BJ (cell line): Measurements from ENCODE around the gene C3. TPM values are rescaled to one million over a fixed set of nuclear protein-coding genes. Genes with fewer than 3 reads are reported as not detected.

Experiments used
- CTCF ChIA-PET: fragments of 350-600 bp; formaldehyde crosslinking; extraction: SDS; loops from one replicate; lab custom pipeline; 2021; ENCODE audit warnings: antibody characterized with exemption, inconsistent platforms; lab: Yijun Ruan, JAX
- POLR2A ChIA-PET: fragments of 300-600 bp; sonication (Branson Sonifier 250); formaldehyde crosslinking; extraction: SDS; loops from one replicate; lab custom pipeline; 2021; ENCODE audit warnings: antibody characterized with exemption; lab: Charles Lee
- DNase-seq: peaks from one replicate; pipeline ENCODE4 v3.0.0-alpha.2; 2011; ENCODE audit warnings: low read depth
- H3K27me3 ChIP-seq: 2 replicates; pipeline ENCODE4 v1.6.0; 2011; ENCODE audit warnings: low read length; ENCODE audit not compliant: control insufficient read depth, insufficient read depth
- H3K36me3 ChIP-seq: 2 replicates; pipeline ENCODE4 v1.5.1; 2011; ENCODE audit warnings: low read length; ENCODE audit not compliant: control insufficient read depth, insufficient read depth
- H3K4me3 ChIP-seq: 2 replicates; pipeline ENCODE4 v1.5.1; 2011; ENCODE audit warnings: low read depth, mild to moderate bottlenecking, control low read depth, low read length
- polyA plus RNA-seq: library from polyadenylated mRNA; depleted of rRNA; stranded (reverse); fragments of >200 nt; gene quantifications from 2 replicates; pipeline ENCODE4 v1.2.3, GENCODE V29; 2011
- TF ChIP-seq, protein P1 (sequence below): IDR thresholded peaks from 2 replicates; pipeline ENCODE4 v1.5.1; 2011; ENCODE audit warnings: low read depth, mild to moderate bottlenecking, control low read depth, inconsistent platforms, low read length, moderate library complexity; ENCODE audit not compliant: insufficient read depth

The C3 gene
- polyA plus RNA-seq, 1 experiment: 14.7 TPM

DNA sequence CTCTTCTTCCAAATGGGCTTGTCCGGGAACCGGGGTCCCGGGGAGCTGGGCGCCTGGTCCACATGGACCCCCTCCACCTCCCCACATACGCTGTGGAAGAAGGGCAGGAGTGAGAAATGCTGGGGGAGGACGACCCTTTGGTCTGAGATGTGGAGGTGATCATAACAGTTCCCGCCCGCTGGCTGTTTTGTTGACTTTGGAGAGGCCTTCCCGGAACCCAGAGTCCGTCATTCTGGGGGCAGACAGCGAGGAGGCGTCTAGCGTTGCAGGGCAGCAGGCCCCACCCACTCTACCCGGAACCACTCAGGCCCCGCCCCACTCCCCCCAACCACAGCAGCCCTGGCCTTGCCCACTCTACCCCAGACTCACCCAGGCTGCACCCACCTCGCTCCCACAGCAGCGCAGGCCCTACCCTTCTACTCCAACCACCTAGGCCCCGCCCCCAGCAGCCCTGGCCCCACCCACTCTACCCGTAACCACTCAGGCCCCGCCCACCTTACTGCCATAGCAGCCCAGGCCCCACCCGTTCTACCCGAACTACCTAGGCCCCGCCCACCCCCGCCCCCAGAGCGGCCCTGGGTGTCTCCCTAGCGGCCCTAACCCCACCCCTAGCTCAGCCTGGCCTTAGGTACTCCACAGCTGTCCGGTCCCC, 9.8 kb upstream of the C3 start:
- Histone ChIP-seq H3K4me3 (no peak overlapping the region), H3K36me3 (peaks cover 13% of the 10 kb centered on the region), H3K27me3 (no peaks in the 10 kb centered on the region)
- DNase-seq: no peak
- CTCF ChIA-PET: no interaction called here
- TF ChIP-seq, protein P1, sequence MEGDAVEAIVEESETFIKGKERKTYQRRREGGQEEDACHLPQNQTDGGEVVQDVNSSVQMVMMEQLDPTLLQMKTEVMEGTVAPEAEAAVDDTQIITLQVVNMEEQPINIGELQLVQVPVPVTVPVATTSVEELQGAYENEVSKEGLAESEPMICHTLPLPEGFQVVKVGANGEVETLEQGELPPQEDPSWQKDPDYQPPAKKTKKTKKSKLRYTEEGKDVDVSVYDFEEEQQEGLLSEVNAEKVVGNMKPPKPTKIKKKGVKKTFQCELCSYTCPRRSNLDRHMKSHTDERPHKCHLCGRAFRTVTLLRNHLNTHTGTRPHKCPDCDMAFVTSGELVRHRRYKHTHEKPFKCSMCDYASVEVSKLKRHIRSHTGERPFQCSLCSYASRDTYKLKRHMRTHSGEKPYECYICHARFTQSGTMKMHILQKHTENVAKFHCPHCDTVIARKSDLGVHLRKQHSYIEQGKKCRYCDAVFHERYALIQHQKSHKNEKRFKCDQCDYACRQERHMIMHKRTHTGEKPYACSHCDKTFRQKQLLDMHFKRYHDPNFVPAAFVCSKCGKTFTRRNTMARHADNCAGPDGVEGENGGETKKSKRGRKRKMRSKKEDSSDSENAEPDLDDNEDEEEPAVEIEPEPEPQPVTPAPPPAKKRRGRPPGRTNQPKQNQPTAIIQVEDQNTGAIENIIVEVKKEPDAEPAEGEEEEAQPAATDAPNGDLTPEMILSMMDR: no peak
- POLR2A ChIA-PET: no interaction called here

DNA sequence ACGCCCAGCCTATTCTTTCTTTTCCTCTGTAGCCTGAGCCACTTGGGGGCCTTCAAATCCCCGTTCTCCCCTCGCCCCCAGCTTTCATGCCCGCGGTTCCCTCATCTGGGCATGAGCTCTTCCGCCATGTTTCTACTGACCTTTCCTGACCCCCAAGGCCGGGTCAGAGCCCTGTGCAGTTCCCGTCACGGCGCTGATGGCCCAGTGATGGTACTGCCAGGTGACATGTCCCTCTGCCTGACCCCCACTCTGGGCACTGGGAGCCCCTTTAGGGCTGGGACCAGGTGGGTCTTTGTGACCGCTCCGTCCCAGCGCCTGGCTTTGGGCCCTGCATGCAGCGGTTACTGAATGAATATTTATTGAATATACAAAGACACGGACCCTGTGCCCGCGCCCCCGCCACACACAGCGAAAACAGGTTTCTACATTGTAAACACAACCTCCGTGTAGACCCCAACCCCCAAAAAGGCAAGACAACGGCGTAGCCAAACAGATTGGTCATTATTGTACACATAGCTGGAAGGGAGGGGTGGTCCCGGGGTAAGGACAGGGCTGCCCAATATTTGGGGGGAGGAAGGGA, 9.2 kb upstream of the C3 start:
- no peaks in the 10 kb centered on the region for H3K27me3 ChIP-seq
- POLR2A ChIA-PET: no interaction called here
- H3K4me3 ChIP-seq: no peak overlapping the region
- no peak for DNase-seq
- TF ChIP-seq, protein P1: no peak
- CTCF ChIA-PET: interaction anchor here (1.3 kb wide), 1 partner anchor 8 kb away, joined by 4 read pairs; the partner anchor contains the start of gene GPR108
- peaks cover 13% of the 10 kb centered on the region for H3K36me3 ChIP-seq

DNA sequence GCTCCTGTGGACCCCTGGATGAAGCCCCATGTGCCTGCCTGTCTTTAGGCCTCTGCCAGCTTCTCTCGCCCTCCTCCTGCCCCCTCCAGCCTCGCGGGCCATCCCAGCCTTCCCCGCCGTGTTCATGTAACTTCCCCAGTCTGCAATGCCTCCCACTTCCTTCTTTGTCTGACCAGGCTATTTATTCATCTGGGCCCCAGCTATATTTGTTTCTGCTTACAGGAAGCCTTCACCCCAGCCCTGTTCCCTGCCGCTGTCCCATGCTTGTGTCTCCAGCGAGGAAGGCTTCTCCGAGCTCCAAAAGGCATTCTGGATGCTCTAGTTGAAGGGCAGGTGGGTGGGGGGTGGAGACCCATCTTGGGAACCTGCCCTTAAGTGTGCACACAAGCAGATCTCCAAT, 7.9 kb upstream of the C3 start:
- peaks cover 10% of the 10 kb centered on the region for H3K36me3 ChIP-seq
- DNase-seq: no peak
- H3K4me3 ChIP-seq: no peak overlapping the region
- H3K27me3 ChIP-seq: no peaks in the 10 kb centered on the region
- ChIA-PET POLR2A (no interaction called here), CTCF (interaction anchor here (0.5 to 1.3 kb wide), 4 partner anchors 8 to 654 kb away, joined by 3 to 5 read pairs (median 4); partner anchors contain the start of gene GPR108)
- TF ChIP-seq, protein P1: no peak

DNA sequence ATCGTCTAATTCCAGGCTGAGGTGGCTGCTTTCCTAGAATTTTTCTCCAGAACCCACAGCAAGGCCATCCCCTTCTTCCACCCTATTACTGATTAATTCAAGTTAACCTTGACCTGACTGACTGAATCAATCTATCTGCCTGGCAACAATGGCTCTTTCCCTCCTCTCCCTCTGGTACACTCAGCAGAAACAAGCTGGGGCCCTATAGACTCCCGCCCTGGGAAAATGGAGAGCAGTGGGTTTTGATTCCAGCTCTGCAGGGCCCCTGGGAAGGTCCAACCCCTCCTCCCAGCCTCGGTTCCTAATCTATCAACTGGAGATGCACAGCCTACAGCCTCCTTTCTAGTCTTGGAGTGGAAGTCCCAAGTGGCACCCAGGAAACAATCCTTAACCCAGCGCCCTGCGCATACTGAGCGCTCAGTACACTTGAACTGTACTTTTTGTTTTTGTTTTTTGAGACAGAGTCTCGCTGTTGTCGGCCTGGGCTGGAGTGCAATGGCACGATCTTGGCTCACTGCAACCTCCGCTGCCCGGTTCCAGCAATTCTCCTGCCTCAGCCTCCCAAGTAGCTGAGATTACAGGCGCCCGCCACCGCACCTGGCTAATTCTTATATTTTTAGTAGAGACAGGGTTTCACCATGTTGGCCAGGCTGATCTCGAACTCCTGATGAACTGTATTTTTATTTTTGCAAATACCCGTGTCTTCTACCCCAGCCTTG, 5.2 kb upstream of the C3 start:
- Histone ChIP-seq H3K36me3 (no peaks in the 10 kb centered on the region), H3K4me3 (no peak overlapping the region), H3K27me3 (no peaks in the 10 kb centered on the region)
- TF ChIP-seq, protein P1: no peak
- DNase-seq: no peak
- ChIA-PET POLR2A (no interaction called here), CTCF (interaction anchor here (1.7 kb wide), 2 partner anchors 11 to 13 kb away, joined by 3 to 5 read pairs; no protein-coding TSS in a partner anchor)
